Gastrocnemius medialis (tissue), 4 donors: ENCODE data around the gene HSPA14. TPM values are rescaled to one million over a fixed set of nuclear protein-coding genes. Genes with fewer than 3 reads are reported as not detected.
"Not testable (repeated sequence)": the region's sequence is repeated elsewhere in the genome, so short reads cannot be mapped to it uniquely, and the experiment has no call there.

Experiments used
- ATAC-seq, 2 donors: fragments of 150-250 bp; one replicate each; pipeline ENCODE4 v1.9.1; 2016
- DNase-seq, 2 donors: peaks; one replicate each; pipeline ENCODE4 v3.0.0-alpha.2; 2019
- H3K27ac ChIP-seq, 4 donors: fragments of 200-600 bp; sonication (generic); 1 replicate in 1 of 4; 2 replicates in 3 of 4; pipeline ENCODE4 v1.5.1; 2016 to 2018; ENCODE audit warnings: mild to moderate bottlenecking in 2 of 4, moderate library complexity in 1 of 4
- H3K27me3 ChIP-seq, 3 donors: fragments of 200-600 bp; sonication (generic) in 2 of 3; 1 replicate in 1 of 3; 2 replicates in 2 of 3; pipeline versions ENCODE4 v1.5.1 to v1.6.0; 2016 to 2019; ENCODE audit warnings: mild to moderate bottlenecking in 1 of 3, moderate library complexity in 1 of 3
- H3K36me3 ChIP-seq, 2 donors: fragments of 200-600 bp; sonication (generic) in 1 of 2; one replicate each; pipeline ENCODE4 v1.5.1; 2017 to 2018
- H3K4me1 ChIP-seq, 2 donors: fragments of 200-600 bp; sonication (generic) in 1 of 2; one replicate each; pipeline ENCODE4 v1.5.1; 2016 to 2017; ENCODE audit warnings: mild to moderate bottlenecking in 2 of 2
- H3K4me3 ChIP-seq, 4 donors: fragments of 200-600 bp; sonication (generic) in 3 of 4; 1 replicate in 1 of 4; 2 replicates in 3 of 4; pipeline ENCODE4 v1.5.1; 2016 to 2019; ENCODE audit warnings: mild to moderate bottlenecking in 2 of 4
- H3K9me3 ChIP-seq, 3 donors: fragments of 200-600 bp; sonication (generic) in 2 of 3; 1 replicate in 1 of 3; 2 replicates in 2 of 3; pipeline ENCODE4 v1.5.1; 2016 to 2019
- CTCF ChIP-seq, 5 experiments: fragments of 450-650 bp in 3 of 5; fragments of 200-600 bp in 2 of 5; sonication (generic) in 2 of 5; IDR thresholded peaks in 4 of 5; conservative IDR thresholded peaks in 1 of 5; 1 replicate in 4 of 5; 2 replicates in 1 of 5; pipeline ENCODE4 v1.5.1; 2016 to 2019; ENCODE audit warnings: antibody characterized with exemption in 5 of 5, mild to moderate bottlenecking in 3 of 5, moderate library complexity in 3 of 5
- POLR2A ChIP-seq, 2 donors: fragments of 450-650 bp; IDR thresholded peaks; one replicate each; pipeline ENCODE4 v1.6.1; 2017; ENCODE audit warnings: antibody characterized with exemption in 2 of 2, mild to moderate bottlenecking in 2 of 2, moderate library complexity in 2 of 2
- in situ Hi-C, 4 donors: fragments of 200-750 bp; cut with MboI; loops; one replicate each; pipeline versions ENCODE4 v1.15.0 to v1.8.0; 2017; ENCODE audit warnings: low sequenced_read_pairs in 4 of 4
- intact Hi-C: fragments of 100-400 bp; cut with DNase I; formaldehyde crosslinking; loops from one replicate; pipeline ENCODE4 v1.15.1; 2023; ENCODE audit warnings: low total_unique reads
- total RNA-seq, 4 donors: library from RNA; depleted of rRNA; stranded (reverse); fragments of >200 nt; gene quantifications; one replicate each; pipeline versions ENCODE4 v1.1.0 to v1.2.3, GENCODE V29; 2016

Gene HSPA14
- total RNA-seq, 4 donors from 2014 or later = 17.7 to 25.5 (median 22.1) TPM

GRCh38 chr10:14860791-14861190 lies 22.7 kb downstream of the HSPA14 start:
- Histone ChIP-seq H3K36me3 (peaks cover 3 to 15% of the 10 kb centered on the region in 2 donors), H3K4me1 (peaks cover 0 to 7% of the 10 kb centered on the region in 2 donors), H3K27ac (no peak overlapping the region), H3K27me3 (no peaks in the 10 kb centered on the region), H3K9me3 (no peaks in the 10 kb centered on the region), H3K4me3 (no peak overlapping the region)
- TF ChIP-seq CTCF (IDR thresholded peaks at IDR 0.05 in 4 of 5, conservative IDR thresholded peaks at IDR 0.05 in 1 of 5) (no peak), POLR2A (IDR thresholded peaks at IDR 0.05) (no peak)
- no peak for ATAC-seq
- intact Hi-C loops (no loop called here), in situ Hi-C loops (no loop called here)
- no peak for DNase-seq

DNA sequence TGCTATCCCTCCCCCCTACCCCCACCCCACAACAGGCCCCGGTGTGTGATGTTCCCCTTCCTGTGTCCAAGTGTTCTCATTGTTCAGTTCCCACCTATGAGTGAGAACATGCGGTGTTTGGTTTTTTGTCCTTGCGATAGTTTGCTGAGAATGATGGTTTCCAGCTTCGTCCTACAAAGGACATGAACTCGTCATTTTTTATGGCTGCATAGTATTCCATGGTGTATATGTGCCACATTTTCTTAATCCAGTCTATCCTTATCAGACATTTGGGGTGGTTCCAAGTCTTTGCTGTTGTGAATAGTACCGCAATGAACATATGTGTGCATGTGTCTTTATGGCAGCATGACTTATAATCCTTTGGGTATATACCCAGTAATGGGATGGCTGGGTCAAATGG lies 26.4 kb downstream of the HSPA14 start:
- intact Hi-C loops, DNase-seq, in situ Hi-C loops, H3K9me3 ChIP-seq, H3K27me3 ChIP-seq, H3K27ac ChIP-seq, H3K4me3 ChIP-seq, H3K4me1 ChIP-seq, ATAC-seq: not testable (repeated sequence)
- H3K36me3 ChIP-seq = peaks cover 0 to 37% of the 10 kb centered on the region in 2 donors

DNA sequence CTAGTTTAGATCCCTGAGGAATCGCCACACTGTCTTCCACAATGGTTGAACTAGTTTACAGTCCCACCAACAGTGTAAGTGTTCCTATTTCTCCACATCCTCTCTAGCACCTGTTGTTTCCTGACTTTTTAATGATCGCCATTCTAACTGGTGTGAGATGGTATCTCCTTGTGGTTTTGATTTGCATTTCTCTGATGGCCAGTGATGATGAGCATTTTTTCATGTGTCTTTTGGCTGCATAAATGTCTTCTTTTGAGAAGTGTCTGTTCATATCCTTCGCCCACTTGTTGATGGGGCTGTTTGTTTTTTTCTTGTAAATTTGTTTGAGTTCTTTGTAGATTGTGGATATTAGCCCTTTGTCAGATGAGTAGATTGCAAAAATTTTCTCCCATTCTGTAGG lies 26.8 kb downstream of the HSPA14 start:
- intact Hi-C loops, in situ Hi-C loops, H3K27ac ChIP-seq, ATAC-seq, H3K4me3 ChIP-seq, H3K4me1 ChIP-seq, H3K27me3 ChIP-seq, H3K9me3 ChIP-seq, DNase-seq: not testable (repeated sequence)
- H3K36me3 ChIP-seq = peaks cover 0 to 41% of the 10 kb centered on the region in 2 donors

GRCh38 chr10:14873090-14873760 lies 35.1 kb downstream of the HSPA14 start:
- ATAC-seq = no peak
- intact Hi-C loops (no loop called here), in situ Hi-C loops (no loop called here)
- Histone ChIP-seq H3K36me3 (peaks cover 0 to 21% of the 10 kb centered on the region in 2 donors), H3K27ac (no peak overlapping the region), H3K4me1 (peaks cover 19 to 25% of the 10 kb centered on the region in 2 donors), H3K4me3 (no peak overlapping the region), H3K27me3 (no peaks in the 10 kb centered on the region), H3K9me3 (no peaks in the 10 kb centered on the region)
- DNase-seq = no peak
- TF ChIP-seq CTCF (IDR thresholded peaks at IDR 0.05 in 4 of 5, conservative IDR thresholded peaks at IDR 0.05 in 1 of 5) (no peak), POLR2A (IDR thresholded peaks at IDR 0.05) (no peak)

DNA sequence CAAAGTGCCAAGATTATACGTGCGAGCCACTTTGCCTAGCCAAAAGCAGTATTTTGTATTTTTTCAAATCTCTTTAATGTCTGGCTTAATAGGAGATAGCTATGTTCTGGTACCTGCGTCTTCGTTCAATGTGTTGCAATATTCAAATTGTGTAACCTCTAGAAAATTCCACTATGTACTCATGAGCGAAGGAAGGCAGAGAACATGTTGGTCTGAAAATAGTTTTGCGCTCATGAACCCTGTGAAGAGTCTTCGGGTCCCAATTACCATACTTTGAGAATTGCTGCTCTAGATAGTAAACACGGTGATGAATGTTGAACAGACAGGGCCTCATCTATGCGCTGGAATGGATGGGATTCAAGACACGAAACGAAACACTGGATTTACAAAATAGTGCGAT lies 37.8 kb downstream of the HSPA14 start:
- Histone ChIP-seq H3K4me1 (peaks cover 30 to 34% of the 10 kb centered on the region in 2 donors), H3K27me3 (no peaks in the 10 kb centered on the region), H3K4me3 (no peak overlapping the region), H3K36me3 (no peaks in the 10 kb centered on the region), H3K27ac (peak overlapping the region; percentile 97 to 99 (median 99)), H3K9me3 (no peaks in the 10 kb centered on the region)
- DNase-seq = no peak
- no peak for TF ChIP-seq CTCF (IDR thresholded peaks at IDR 0.05 in 4 of 5, conservative IDR thresholded peaks at IDR 0.05 in 1 of 5)
- no peak for TF ChIP-seq POLR2A (IDR thresholded peaks at IDR 0.05)
- intact Hi-C loops (loop anchor here (5.0 kb wide), 1 partner anchor 221 kb away; the partner anchor contains the start of gene RPP38), in situ Hi-C loops (no loop called here)
- ATAC-seq = no peak
